ENCODE data around the gene POLDIP3.
"Not testable (repeated sequence)": the region's sequence is repeated elsewhere in the genome, so short reads cannot be mapped to it uniquely, and the experiment has no call there.

The POLDIP3 gene

GRCh38 chr22:42536166-42536565, 78.5 kb downstream of the POLDIP3 start:
- no peak for TF ChIP-seq CTCF (IDR thresholded peaks at IDR 0.05; ENCODE audit: low read depth, low read length, missing control alignments)
- H3K4me3 ChIP-seq (ENCODE audit: low read depth, low read length): no peak overlapping the region
- no peak for DNase-seq (ENCODE audit: low read depth)

GRCh38 chr22:42535082-42535731, 79.5 kb downstream of the POLDIP3 start:
- H3K4me3 ChIP-seq (ENCODE audit: low read depth, low read length); DNase-seq (ENCODE audit: low read depth): not testable (repeated sequence)
